HG02885 (cell line): ENCODE data around the gene KLHL8.
A peak's percentile ranks its signal among the peaks of the same experiment; 100 is the strongest.
"Not testable (repeated sequence)": the region's sequence is repeated elsewhere in the genome, so short reads cannot be mapped to it uniquely, and the experiment has no call there.

Experiments
- ATAC-seq: cut with Tn5 transposase; IDR thresholded peaks from one replicate; pipeline ENCODE4 v1.9.1; 2021; ENCODE audit warnings: mild to moderate bottlenecking; ENCODE audit not compliant: unreplicated experiment, poor library complexity

The KLHL8 gene

DNA sequence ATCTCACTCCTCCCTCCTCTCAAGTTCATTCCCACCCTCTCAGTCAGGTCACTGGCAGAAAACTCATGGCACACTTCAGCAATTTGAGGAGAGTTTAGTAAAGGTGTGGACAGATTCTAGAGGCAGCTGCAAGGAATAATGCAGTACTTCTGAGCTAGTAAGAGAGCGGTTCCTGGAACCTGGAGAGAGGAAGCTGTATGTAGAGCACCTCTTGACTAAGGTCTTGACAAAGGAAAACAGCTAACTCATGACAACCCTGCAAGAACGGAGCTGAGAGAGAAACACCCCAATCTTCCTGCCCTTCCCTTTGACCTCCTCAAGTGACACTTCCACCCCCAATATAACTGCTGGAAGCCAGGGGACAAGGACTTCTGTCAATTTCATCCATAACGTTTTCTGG, 9.6 kb upstream of the KLHL8 start:
- no peak for ATAC-seq

DNA sequence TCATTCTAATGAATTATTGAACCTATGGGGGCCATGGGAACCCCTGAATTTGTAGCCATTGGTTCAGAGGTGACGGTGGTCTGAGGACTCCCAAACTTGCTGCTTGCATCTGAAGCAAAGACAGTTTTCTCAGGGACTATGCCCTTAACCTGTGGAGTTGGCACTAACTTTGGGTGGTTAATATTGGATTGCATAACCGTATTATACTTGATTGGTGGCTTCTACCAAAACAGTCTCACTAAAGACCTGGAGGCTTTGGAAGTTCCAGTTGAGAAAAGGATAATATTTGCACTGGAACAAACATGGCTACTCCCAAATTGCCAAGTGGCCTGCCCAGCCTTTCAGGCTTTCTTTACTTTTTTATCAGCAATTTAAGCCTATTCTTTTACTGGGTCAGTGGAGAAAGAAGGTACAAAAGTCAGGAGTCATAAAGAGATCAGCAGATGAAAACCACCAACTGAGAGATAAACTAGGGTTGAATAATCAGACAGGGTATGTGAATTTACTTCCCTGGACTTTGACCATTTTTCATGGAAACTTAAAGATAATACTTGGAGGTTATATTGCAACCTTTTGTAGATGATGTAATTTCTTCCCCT, 7.9 kb upstream of the KLHL8 start:
- no peak for ATAC-seq

DNA sequence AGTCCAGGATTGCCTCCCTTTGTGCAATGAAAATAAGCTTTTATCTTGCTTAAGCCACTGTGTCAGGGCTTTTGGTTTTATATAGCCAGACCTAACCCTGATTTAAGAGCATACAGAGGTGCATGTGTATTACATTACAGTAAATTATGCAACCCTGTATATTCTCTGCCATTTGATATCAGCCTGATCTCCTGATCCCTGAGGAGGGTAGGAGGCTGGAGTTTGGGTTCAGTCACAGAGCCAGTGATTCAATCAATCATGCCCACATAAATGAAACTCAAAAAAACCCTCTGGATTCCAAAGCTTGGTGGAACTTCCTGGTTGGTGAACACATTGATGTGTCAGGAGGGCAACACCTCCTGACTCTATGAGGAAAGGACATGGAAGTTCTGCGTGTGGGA, 7.3 kb upstream of the KLHL8 start:
- no peak for ATAC-seq

DNA sequence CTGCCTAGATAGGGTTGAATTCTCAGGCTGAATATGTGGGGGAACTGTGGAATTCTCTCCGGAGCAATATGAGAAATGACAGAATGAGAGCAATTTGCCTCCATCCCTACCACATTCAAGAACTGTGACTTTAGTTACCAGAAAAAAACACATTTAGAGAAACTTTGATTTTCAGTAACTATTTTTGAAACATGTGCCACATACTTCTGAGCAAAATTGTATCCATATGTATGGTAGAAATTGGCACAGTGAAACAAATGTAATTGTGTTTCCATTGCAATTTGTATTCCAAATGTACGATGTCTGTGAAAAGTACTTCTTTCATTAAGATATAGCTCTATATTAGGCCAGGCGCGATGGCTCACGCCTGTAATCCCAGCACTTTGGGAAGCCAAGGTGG, 5.5 kb upstream of the KLHL8 start:
- no peak for ATAC-seq

DNA sequence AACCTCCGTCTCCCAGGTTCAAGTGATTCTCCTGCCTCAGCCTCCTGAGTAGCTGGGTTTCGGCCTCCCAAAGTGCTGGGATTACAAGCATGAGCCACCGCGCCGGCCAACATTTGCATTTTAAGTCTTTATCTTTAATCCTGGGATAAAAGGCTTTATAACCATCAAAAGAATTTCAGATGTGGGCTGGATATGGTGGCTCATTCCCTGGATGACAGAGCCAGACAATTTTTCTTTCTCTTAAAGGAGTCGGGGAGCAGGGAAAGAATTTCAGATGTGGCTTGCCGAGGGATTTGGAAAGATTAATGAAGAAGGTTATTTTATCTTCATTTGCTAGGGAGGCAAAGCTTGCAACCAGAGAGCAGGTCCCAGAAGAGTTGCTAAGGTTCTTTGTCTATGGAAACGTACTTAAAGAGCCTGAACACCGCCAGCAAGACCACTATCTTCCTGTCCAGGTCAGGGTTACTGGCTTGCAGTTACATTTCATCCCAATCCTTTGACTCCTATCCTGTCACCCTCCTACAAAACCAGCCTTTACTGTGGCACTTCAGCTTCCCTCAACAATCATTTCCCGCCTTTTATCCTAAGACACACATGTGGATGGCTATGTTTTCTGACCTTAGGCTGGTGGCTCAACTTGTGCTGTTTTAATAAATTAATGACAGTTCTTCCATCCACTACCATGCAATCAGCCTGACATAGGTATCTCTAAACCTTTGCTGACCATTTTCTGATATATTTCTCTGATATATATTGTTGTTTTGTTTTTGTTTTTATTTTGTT, 3.9 kb upstream of the KLHL8 start:
- no peak for ATAC-seq

DNA sequence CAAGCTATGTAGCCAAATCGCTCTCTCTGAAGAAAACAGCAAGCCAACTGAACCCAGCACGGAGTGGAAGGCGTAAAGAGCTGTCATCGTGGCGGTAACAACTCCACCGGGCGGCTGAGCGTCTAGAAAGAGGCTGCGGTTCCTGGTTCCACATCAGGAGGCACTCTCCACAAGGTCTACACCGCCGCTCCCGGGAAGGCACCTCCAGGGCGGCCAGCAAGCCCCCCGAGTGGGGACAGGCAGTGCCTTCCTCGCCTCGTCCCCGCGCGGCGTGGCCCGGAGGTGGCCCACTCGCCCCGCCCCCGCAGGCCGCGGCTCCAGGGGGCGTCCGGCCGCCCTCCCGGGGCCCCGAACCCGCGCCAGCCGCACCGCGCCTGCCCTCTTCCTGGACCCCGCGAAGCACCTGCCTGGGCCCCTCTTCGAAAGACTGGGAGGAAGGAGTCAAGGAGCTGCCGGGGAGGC, 755 bp downstream of the KLHL8 start:
- ATAC-seq: peak; percentile 42

DNA sequence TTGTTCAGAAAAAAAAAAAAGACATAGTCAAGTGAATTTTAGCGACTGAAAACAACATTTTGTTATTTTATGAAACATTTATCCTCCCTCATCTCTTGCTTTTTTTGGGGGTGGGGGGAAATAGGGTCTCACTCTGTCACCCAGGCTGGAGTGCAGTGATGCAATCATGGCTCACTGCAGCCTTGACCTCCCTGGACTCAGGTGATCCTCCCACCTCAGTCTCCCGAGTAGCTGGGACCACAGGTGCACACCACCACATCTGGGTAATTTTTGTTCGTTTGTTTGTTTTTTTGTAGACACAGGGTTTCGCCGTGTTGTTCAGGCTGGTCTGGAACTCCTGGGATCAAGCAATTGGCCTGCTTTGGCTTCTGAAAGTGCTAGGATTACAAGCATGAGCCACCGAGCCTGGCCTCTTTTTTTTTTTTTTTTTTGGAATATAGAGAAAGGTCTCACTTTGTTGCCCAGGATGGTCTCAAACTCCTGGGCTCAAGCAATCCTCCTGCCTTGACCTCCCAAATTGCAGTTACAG, 3.1 kb downstream of the KLHL8 start:
- ATAC-seq: not testable (repeated sequence)

DNA sequence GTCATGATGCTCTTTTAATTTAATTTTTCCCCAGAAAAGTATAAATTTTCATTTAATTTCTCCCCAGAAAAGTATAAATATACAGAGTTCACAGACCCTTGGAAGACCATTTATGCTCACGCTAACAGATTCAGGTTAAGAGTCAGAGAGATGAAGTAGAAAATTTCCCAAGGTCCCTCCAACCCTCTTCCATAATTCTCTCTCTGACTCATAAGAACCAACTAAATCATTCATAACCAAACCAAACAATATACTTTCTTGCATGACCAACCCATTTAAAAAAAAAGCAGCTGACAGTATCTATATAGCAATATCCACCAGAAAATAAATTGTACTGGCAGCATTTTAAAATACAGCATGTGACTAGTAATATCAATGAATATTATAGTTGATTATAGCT, 3.9 kb downstream of the KLHL8 start:
- ATAC-seq: no peak

DNA sequence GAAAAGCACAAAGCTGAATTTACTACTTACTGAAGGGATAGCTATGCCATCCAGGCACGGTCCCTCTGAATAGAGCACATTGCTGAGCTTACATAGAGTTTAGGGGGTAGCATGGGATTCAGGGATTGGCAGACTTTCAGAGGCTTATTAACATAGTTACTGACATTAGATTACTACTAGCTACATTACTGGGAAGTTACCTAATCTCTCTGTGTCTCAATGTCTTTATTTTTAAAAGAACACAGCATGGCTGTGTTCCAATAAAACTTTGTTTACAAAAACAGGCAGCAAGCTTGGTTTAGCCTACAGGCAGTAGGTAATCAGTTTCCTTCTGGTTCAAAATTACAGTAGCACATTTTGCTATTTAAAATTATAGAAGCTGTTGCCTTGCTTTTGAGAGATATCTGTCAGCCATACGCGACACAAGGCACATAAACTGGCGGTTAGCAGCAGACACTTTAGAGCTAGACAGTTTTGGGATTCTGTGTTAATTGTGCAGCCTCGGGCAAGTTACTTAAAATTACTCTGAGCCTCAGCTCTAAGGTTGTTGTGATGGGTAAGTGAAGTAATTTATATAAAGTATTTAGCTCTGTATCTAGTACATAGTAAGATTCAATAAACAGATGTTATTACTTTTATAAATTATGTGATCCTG, 6.9 kb downstream of the KLHL8 start:
- no peak for ATAC-seq

DNA sequence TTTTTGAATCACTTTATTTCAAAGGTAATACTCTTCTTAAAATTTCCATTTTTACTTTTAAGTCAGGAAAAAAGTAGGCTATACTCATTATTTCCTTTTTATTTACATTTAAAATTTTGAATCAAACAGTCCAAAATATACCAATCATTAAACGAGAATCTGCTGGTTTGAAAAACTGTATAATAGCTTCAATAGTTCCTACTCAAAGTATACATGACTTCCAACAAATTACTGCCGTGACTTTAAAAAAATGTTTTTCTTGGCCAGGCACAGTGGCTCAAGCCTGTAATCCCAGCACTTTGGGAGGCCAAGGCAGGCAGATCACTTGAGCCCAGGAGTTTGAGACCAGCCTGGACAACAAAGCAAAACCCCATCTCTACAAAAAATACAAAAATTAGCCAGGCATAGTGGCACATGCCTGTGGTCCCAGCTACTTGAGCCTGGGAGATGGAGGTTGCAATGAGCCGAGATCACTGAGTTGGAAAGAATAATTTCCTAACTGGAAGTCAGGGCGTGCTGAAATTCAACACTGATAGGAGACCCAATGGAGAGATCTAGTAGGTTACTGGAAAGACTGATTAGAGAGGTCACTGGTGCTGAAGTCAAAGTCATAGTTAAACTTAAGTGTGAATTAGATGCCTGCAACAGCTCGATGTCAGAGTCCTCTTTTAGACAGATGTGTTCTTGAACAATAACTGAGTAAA, 9.0 kb downstream of the KLHL8 start:
- no peak for ATAC-seq

DNA sequence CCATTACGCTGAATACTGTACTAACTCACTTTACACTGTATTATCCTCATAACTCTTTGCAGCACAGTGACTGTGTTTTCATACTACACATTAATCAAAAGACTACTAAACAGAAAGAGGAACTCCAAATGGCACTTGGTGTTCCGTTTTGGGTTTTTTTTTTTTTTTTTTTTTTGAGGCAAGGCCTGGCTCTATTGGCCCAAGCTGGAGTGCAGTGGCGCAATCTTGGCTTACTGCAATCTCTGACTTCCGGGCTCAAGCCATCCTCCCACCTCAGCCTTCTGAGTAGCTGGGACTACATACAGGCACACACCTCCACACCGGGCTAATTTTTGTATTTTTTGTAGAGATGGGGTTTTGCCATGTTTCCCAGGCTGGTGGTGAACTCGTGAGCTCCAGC, 10.7 kb downstream of the KLHL8 start:
- ATAC-seq: peak; percentile 71

DNA sequence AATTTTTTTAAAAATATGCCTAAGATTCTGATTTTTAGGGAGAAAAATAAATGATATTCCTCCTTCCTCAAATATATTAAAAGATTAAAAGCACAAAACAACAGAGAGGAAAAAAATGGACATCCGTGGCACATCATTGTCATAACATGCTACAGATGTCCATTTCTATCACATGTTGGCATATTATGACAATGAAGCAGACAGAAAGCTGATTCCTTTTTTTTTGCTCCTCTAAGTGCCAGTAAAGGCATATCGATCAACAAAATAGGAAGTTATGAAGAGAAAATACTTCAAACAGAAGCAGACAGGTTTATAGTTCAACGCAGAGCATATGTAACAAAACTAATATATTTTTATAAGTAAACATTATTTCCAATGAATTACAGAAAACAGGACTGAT, 11.2 kb downstream of the KLHL8 start:
- no peak for ATAC-seq

DNA sequence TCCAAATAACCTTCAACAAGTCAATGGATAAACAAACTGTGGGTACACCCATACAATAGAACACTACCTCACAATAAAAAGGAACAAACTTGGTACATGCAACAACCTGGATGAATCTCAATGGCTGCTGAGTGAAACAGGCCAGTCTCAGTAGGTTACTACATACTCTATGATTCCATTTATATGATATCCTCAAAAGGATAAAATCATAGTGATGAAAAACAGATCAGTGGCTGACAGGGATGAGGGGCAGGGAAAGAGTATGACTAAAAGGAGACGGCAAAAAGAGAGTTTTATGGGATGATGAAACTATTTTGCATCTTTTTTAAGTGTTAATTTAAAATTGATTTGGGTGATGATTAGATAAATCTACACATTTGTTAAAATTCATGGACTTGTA, 15.9 kb downstream of the KLHL8 start:
- no peak for ATAC-seq

DNA sequence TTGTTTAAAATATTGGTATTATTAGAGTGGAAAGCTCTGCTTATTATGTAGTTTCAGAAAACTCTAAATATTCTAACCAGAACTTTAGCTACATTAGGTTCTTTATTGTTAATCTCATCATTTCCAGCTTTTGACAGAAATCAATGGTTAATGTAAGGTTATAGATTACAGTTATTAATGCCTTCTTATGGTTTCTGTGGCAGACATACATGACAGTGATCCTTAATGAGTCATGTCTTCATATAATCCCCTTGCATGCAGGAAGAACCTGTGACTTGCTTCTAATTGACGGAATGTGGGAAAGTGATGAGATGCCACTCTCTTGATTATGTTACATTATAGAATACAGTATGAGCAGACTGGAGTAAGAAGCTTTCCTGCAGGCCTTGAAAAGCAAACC, 23.5 kb downstream of the KLHL8 start:
- ATAC-seq: no peak

DNA sequence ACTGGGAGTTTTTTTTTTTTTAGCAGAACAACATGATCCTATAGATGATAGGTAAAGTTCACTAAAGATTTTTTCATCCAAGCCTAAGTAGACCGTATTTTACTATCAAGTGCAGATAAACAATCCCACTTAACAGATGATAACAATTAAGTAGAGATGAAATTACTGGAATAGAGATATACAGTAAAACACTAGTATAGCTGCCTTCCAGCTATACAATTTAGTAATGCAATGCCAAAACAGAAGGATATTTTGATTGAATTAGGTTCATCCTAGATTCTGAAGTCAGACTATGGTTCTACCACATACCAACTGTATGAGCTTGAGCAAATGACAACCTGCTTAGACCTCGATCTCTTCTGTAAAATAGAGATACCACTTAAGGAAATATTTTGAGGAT, 24.3 kb downstream of the KLHL8 start:
- no peak for ATAC-seq

DNA sequence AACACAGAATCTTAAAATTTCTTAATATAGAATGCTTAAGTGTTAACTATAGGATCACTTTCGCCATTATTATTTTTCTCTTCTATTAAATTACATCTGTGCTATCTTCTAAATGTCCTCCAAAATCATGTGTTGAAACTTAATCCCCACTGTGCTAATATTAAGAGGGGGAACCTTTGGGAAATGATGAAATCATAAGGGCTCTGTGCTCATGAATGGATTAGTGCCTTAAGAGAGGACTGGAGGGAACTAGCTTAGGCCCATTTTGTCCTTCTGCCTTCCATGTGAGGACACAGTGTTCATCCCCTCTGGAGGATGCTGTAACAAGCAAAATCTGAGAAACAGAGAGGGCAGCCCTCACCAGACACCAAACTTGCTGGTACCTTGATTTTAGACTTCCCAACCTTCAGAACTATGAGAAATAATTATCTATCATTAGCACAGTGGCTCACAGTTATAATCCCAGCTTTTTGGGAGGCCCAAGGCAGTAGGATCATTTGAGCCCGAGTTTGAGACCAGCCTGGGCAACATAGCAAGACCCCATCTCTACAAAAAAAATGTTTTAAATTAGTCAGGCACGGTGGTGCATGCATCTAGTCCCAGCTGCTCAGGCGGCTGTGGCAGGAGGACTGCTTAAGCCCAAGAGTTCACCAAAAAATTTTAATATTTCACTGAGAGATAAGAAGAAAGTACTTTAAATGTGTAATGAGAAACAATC, 26.3 kb downstream of the KLHL8 start:
- no peak for ATAC-seq

DNA sequence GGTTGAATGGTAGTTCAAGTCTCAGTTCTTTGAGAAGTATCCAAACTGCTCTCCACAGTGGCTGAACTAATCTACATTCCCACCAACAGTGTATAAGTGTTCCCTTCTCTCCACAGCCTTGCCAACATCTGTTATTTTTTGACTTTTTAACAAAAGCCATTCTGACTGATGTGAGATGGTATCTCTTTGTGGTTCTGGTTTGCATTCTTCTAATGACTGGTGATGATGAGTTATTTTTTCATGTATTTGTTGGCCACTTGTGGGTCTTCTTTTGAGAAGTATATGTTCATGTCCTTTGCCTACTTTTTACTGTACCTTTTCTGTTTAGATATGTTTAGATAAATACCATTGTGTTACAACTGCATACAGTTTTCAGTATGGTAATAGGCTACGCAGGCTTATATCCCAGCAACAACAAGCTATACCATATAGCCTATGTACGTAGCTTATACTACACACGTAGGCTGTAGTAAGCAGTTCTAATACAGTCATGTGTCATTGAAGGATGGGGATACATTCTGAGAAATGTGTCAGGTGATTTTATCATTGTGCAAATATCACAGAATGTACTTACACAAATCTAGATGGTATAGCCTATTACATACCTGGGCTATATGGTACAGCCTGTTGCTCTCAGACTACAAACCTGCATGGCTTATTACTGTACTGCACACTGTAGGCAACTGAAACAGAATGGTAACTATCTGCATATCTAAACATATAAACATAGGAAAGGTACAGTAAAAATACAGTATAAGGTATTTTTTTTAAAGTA, 28.1 kb downstream of the KLHL8 start:
- no peak for ATAC-seq

DNA sequence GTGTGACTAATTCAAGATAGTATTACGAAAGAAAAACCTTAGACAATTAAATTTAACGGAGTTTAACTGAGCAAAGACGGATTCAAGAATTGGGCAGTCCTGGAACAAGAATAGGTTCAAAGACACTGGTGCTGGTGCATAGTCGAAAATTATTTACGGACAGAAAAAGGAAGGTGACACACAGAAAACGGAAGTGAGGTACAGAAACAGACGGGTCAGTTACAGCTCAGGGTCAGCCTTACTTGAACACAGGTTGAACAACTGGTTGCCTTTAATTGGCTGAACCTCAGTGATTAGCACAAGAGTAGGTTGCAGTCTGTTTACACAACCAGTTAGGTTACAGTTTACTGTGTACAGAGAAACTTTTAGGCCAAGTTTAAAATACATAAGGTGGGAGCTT, 31.5 kb downstream of the KLHL8 start:
- ATAC-seq: no peak

DNA sequence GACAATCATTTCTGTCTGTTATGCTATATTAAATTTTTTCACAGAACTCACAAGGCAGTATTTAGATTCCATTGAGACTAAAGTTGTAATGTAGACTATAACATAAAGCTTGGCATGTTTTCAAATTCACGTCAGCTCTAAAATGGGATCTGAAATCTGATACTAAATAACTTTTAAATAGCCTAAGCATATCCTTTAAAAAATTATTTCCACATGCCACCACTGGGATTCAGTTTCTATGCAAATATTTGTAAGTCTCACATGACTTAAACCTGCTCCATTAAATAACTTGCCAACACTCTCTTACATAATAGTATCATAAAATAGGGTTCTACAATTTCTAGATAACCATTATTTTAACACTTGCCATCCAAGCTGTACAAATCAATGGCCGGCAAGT, 32.4 kb downstream of the KLHL8 start:
- ATAC-seq: no peak
